ENCODE results near the gene SSH2. TPM values are rescaled to one million over a fixed set of nuclear protein-coding genes. Genes with fewer than 3 reads are reported as not detected.
A peak's percentile ranks its signal among the peaks of the same experiment; 100 is the strongest.

Gene SSH2
- total and polyA plus RNA-seq, 8 donors = 8.4 to 19.1 (median 10.3) TPM

DNA sequence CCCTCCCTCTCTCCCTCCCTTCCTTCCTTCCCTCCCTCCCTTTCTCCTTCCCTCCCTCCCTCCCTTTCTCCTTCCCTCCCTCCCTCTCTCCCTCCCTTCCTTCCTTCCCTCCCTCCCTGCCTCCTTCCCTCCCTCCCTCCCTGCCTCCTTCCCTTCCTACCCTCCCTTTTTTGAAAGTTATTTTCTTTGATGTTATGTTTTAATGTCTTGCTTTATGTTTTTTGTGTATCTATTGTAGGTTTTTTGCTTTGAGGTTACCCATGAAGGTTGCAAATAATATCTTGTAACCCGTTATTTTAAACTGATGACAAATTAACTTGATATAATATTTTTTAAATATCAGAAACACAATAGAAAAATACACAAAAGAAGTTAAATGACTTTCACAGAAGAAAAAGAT, 96.2 kb downstream of the SSH2 start:
- no peak for FAIRE-seq

GRCh38 chr17:29828676-29829284, 101.2 kb downstream of the SSH2 start:
- Histone ChIP-seq H3K4me1 (peaks cover 5 to 24% (median 10%) of the 10 kb centered on the region in 3 donors), H3K36me3 (no peaks in the 10 kb centered on the region), H3K27me3 (no peaks in the 10 kb centered on the region), H3K27ac (no peak overlapping the region), H3K4me3 (no peak overlapping the region), H3K9me3 (no peaks in the 10 kb centered on the region)
- TF ChIP-seq, protein P1, sequence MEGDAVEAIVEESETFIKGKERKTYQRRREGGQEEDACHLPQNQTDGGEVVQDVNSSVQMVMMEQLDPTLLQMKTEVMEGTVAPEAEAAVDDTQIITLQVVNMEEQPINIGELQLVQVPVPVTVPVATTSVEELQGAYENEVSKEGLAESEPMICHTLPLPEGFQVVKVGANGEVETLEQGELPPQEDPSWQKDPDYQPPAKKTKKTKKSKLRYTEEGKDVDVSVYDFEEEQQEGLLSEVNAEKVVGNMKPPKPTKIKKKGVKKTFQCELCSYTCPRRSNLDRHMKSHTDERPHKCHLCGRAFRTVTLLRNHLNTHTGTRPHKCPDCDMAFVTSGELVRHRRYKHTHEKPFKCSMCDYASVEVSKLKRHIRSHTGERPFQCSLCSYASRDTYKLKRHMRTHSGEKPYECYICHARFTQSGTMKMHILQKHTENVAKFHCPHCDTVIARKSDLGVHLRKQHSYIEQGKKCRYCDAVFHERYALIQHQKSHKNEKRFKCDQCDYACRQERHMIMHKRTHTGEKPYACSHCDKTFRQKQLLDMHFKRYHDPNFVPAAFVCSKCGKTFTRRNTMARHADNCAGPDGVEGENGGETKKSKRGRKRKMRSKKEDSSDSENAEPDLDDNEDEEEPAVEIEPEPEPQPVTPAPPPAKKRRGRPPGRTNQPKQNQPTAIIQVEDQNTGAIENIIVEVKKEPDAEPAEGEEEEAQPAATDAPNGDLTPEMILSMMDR (IDR thresholded peaks at IDR 0.05) = no peak
- intact Hi-C loops (cut with DNase I) = no loop called here
- no peak for FAIRE-seq
- WGBS, 2 donors = 83 to 84% methylated on average over 3 of the region's 3 CpGs
- no peak for DNase-seq
- no peak for ATAC-seq

More for the DNA sequence above, 96.2 kb downstream of the SSH2 start:
- H3K4me1 ChIP-seq = no peaks in the 10 kb centered on the region
- H3K27ac ChIP-seq = no peak overlapping the region
- no peaks in the 10 kb centered on the region for H3K9me3 ChIP-seq
- no peaks in the 10 kb centered on the region for H3K27me3 ChIP-seq
- ATAC-seq = no peak
- 88 to 93% methylated on average over 1 of the region's 1 CpG for WGBS, 2 donors
- no peak for DNase-seq
- intact Hi-C loops (cut with DNase I) = no loop called here
- TF ChIP-seq, protein P1 (IDR thresholded peaks at IDR 0.05) = no peak
- H3K36me3 ChIP-seq = no peaks in the 10 kb centered on the region
- no peak overlapping the region for H3K4me3 ChIP-seq

DNA sequence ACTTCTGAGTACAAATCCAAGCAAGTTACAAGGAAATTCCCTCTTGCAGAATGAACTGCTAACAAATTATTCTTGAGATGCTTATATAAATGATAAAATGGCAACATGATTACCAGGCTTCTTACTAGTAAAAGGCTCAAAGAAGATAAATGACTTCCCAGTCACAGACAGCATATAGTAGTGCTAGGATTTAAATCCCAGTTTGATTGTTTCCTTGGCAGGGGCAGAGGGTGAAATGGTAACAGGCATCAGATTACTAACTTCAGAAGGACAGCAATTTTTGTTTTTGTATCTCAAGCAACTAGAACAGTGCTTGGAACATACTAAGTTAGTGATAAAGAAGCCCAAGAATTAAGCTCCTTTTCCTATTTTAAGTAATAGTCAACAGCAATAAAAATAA, 102.8 kb downstream of the SSH2 start:
- intact Hi-C loops (cut with DNase I) = no loop called here
- H3K36me3 ChIP-seq = no peaks in the 10 kb centered on the region
- no peak overlapping the region for H3K4me3 ChIP-seq
- ATAC-seq = no peak
- no peaks in the 10 kb centered on the region for H3K27me3 ChIP-seq
- H3K27ac ChIP-seq = no peak overlapping the region
- no peak for DNase-seq
- no peak for FAIRE-seq
- no peaks in the 10 kb centered on the region for H3K9me3 ChIP-seq
- H3K4me1 ChIP-seq = peaks cover 5 to 24% (median 10%) of the 10 kb centered on the region in 3 donors
- TF ChIP-seq, protein P1 (IDR thresholded peaks at IDR 0.05) = no peak

GRCh38 chr17:29826114-29826692, 103.8 kb downstream of the SSH2 start:
- H3K4me1 ChIP-seq = peaks cover 5 to 24% (median 10%) of the 10 kb centered on the region in 3 donors
- intact Hi-C loops (cut with DNase I) = no loop called here
- TF ChIP-seq, protein P1 (IDR thresholded peaks at IDR 0.05) = no peak
- ATAC-seq (peak; percentile 18 to 69 (median 44)), FAIRE-seq (no peak), DNase-seq (no peak)
- H3K36me3 ChIP-seq = no peaks in the 10 kb centered on the region
- peak overlapping the region in 2 of 4 donors; percentile 11 to 59 for H3K27ac ChIP-seq
- no peaks in the 10 kb centered on the region for H3K27me3 ChIP-seq
- no peaks in the 10 kb centered on the region for H3K9me3 ChIP-seq
- no peak overlapping the region for H3K4me3 ChIP-seq
- WGBS, 2 donors = 26 to 32% methylated on average over 2 of the region's 2 CpGs

DNA sequence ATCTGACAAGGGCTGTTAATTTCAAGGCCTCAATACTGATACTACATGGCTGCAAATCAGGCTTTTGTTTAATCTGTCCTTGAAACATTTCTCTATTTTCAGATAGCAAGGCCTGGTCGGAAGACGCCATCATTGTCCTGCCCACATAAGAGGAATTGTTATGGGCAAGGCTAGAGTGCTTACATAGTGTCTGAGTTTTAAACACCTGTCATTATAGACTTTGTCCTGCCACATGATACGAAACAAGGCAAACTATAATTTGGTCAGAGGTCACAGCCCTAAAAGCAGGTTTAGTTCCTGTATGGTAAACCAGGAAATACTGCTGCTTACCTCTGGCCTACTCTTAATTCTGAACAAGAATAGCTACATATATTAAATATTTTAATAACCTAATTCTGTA, 104.4 kb downstream of the SSH2 start:
- DNase-seq (peak in 1 of 6 donors; percentile 10), ATAC-seq (peak; percentile 68 to 91 (median 80)), FAIRE-seq (peak; percentile 83)
- Histone ChIP-seq H3K4me1 (peaks cover 5 to 24% (median 10%) of the 10 kb centered on the region in 3 donors), H3K36me3 (no peaks in the 10 kb centered on the region), H3K27me3 (no peaks in the 10 kb centered on the region), H3K9me3 (no peaks in the 10 kb centered on the region), H3K4me3 (no peak overlapping the region), H3K27ac (peak overlapping the region in 2 of 4 donors; percentile 11 to 59)
- intact Hi-C loops (cut with DNase I) = no loop called here
- 45 to 50% methylated on average over 3 of the region's 3 CpGs for WGBS, 2 donors
- TF ChIP-seq, protein P1 (IDR thresholded peaks at IDR 0.05) = no peak

Data from pancreas (tissue), 10 donors.